Measurements from ENCODE around the gene BAHCC1. TPM values are rescaled to one million over a fixed set of nuclear protein-coding genes. Genes with fewer than 3 reads are reported as not detected.

The BAHCC1 gene
- total RNA-seq, 1 experiment from 2014 or later = 3.1 TPM

GRCh38 chr17:81451823-81452222, 56.6 kb downstream of the BAHCC1 start:
- Histone ChIP-seq H3K79me1 (ENCODE audit: insufficient read depth, low read depth, low read length, poor library complexity, severe bottlenecking) (no peaks in the 10 kb centered on the region), H4K20me1 (ENCODE audit: control insufficient read depth, insufficient read depth, insufficient read length) (no peaks in the 10 kb centered on the region), H3K9me3 (ENCODE audit: control insufficient read depth, low read depth, low read length) (no peaks in the 10 kb centered on the region), H3K9ac (ENCODE audit: extremely low read depth, insufficient read length, low read length) (no peak overlapping the region), H3K4ac (ENCODE audit: low read depth, low read length) (no peak overlapping the region), H3K23me2 (ENCODE audit: insufficient read length, low read depth, low read length, poor library complexity, severe bottlenecking) (no peaks in the 10 kb centered on the region), H3K79me2 (ENCODE audit: insufficient read depth, low read length) (no peaks in the 10 kb centered on the region), H3T11ph (ENCODE audit: low read length) (no peak overlapping the region), H4K5ac (ENCODE audit: insufficient read length, low read depth, low read length) (no peak overlapping the region), H2BK120ac (ENCODE audit: low read depth, low read length, poor library complexity, severe bottlenecking) (no peak overlapping the region), H2BK12ac (ENCODE audit: insufficient read length, low read depth, low read length) (no peak overlapping the region), H3K27ac (ENCODE audit: insufficient read length, low read depth, low read length) (no peak overlapping the region), H3K14ac (ENCODE audit: insufficient read depth, low read length) (no peak overlapping the region), H3K4me1 (ENCODE audit: insufficient read depth, low read length) (no peaks in the 10 kb centered on the region), H3K4me2 (ENCODE audit: insufficient read depth, insufficient read length, low read length) (no peak overlapping the region), H3K27me3 (ENCODE audit: insufficient read depth, low read length) (no peaks in the 10 kb centered on the region), H2BK15ac (ENCODE audit: low read depth, low read length) (no peak overlapping the region), H3K18ac (ENCODE audit: insufficient read length, low read depth, low read length) (no peak overlapping the region), H2BK20ac (ENCODE audit: low read depth, low read length, poor library complexity, severe bottlenecking) (no peak overlapping the region), H2AFZ (ENCODE audit: low read length) (no peak overlapping the region), H2BK5ac (ENCODE audit: insufficient read length, low read length) (no peak overlapping the region), H4K8ac (replicated peaks; ENCODE audit: insufficient read length, low read depth, low read length) (no peak overlapping the region), H4K91ac (ENCODE audit: insufficient read length, low read depth, low read length) (no peak overlapping the region), H3K23ac (ENCODE audit: insufficient read length, low read depth, low read length) (no peak overlapping the region), H2AK5ac (ENCODE audit: insufficient read length, low read length) (no peak overlapping the region), H3K56ac (ENCODE audit: insufficient read length, low read depth, low read length) (no peak overlapping the region)
- no peak for DNase-seq
- H3K36me3 Mint-ChIP-seq (ENCODE audit: insufficient read depth in 1 of 3, low read depth in 3 of 3) = no peaks in the 10 kb centered on the region
- no peak overlapping the region for H3K27ac Mint-ChIP-seq
- H3K27me3 Mint-ChIP-seq (ENCODE audit: low read depth) = no peaks in the 10 kb centered on the region
- H3K9me3 Mint-ChIP-seq = no peaks in the 10 kb centered on the region
- peaks cover 2 to 11% of the 10 kb centered on the region in 2 experiments; a peak in 3 of 4 replicates for H3K4me1 Mint-ChIP-seq
- no CpG with 5 or more reads among the region's 26 CpGs for WGBS (ENCODE audit: extremely low coverage, insufficient read length, low lambda C conversion rate)
- no peak overlapping the region for H3K4me3 Mint-ChIP-seq
- no peak for TF ChIP-seq CTCF (conservative IDR thresholded peaks at IDR 0.05)
